ENCODE data around the gene MUC12.

The MUC12 gene

GRCh38 chr7:100963386-100963785, 6.0 kb upstream of the MUC12 start:
- TF ChIP-seq CTCF (conservative IDR thresholded peaks at IDR 0.05) (no peak), ZFX (IDR thresholded peaks at IDR 0.05) (no peak)
- no peak overlapping the region for H3K27ac ChIP-seq

GRCh38 chr7:100963874-100964273, 5.5 kb upstream of the MUC12 start:
- H3K27ac ChIP-seq, result no peak overlapping the region
- TF ChIP-seq ZFX (IDR thresholded peaks at IDR 0.05) (no peak), CTCF (conservative IDR thresholded peaks at IDR 0.05) (no peak)

GRCh38 chr7:100964630-100965029, 4.7 kb upstream of the MUC12 start:
- no peak; the same call in 1 of the 2 replicates for TF ChIP-seq ZFX (IDR thresholded peaks at IDR 0.05)
- TF ChIP-seq CTCF (conservative IDR thresholded peaks at IDR 0.05), result no peak
- no peak overlapping the region for H3K27ac ChIP-seq

- H3K27ac ChIP-seq, result no peak overlapping the region
- no peak for TF ChIP-seq ZFX (IDR thresholded peaks at IDR 0.05)
- TF ChIP-seq CTCF (conservative IDR thresholded peaks at IDR 0.05), result no peak
Measured at GRCh38 chr7:100965045-100965722, 4.2 kb upstream of the MUC12 start.

GRCh38 chr7:100965723-100966541, 3.4 kb upstream of the MUC12 start:
- TF ChIP-seq CTCF (conservative IDR thresholded peaks at IDR 0.05), result peak; percentile 96
- TF ChIP-seq ZFX (IDR thresholded peaks at IDR 0.05), result no peak
- H3K27ac ChIP-seq, result no peak overlapping the region

- no peak overlapping the region for H3K27ac ChIP-seq
- TF ChIP-seq CTCF (conservative IDR thresholded peaks at IDR 0.05) (no peak; the same call in 1 of the 2 replicates), ZFX (IDR thresholded peaks at IDR 0.05) (no peak)
Measured at GRCh38 chr7:100966542-100967291, 2.6 kb upstream of the MUC12 start.
